Panc1 (cell line): ENCODE results near the gene RRP12.

Experiments
- CTCF ChIP-seq: fragments of 450-650 bp; IDR thresholded peaks from 2 replicates; pipeline ENCODE4 v1.5.1; 2017; ENCODE audit warnings: mild to moderate bottlenecking
- POLR2AphosphoS5 ChIP-seq: IDR thresholded peaks from 2 replicates; pipeline ENCODE4 v1.6.1; 2012; ENCODE audit warnings: mild to moderate bottlenecking, low read depth, low read length, moderate library complexity
- REST ChIP-seq, 2 experiments: IDR thresholded peaks; 2 replicates each; pipeline ENCODE4 v1.6.1; 2011 to 2012; ENCODE audit warnings: low read depth in 2 of 2, control low read depth in 1 of 2, low read length in 1 of 2, mild to moderate bottlenecking in 1 of 2, moderate library complexity in 1 of 2; ENCODE audit not compliant: insufficient read depth in 1 of 2
- SIN3A ChIP-seq: IDR thresholded peaks from 2 replicates; pipeline ENCODE4 v1.6.1; 2012; ENCODE audit warnings: low read depth, mild to moderate bottlenecking, low read length, moderate library complexity, borderline replicate concordance; ENCODE audit not compliant: insufficient read depth
- TCF7L2 ChIP-seq: IDR thresholded peaks from 2 replicates; pipeline ENCODE4 v1.6.1; 2011; ENCODE audit warnings: mild to moderate bottlenecking, low read depth, low read length, inconsistent platforms

GRCh38 chr10:97412891-97413304, 11.8 kb upstream of the RRP12 start:
- TF ChIP-seq SIN3A (no peak), CTCF (no peak), POLR2AphosphoS5 (no peak), REST (IDR thresholded peaks at IDR 0.05; ENCODE audit: insufficient read depth in 1 of 2, low read depth in 2 of 2, low read length in 1 of 2) (no peak), TCF7L2 (no peak)
